Measurements from ENCODE around the gene AFF3.

DNA sequence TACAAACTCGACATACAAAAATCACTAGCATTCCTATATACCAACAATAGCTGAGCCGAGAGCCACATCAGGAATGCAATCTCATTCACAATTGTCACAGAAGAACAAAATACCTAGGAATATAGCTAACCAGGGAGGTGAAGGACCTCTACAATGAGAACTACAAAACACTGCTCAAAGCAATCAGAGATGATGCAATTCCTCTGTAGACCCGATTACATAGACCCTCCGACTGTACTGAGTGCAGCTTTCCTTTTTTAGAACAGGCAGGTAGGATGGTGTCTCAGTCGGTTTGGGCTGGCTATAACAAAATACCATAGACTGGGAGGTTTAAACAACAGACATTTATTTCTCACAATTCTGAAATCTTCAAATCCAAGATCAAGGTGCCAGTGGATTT is 513.1 kb downstream of the AFF3 start:
- TF ChIP-seq POLR2A (IDR thresholded peaks at IDR 0.05), result no peak
- TF ChIP-seq, protein P1, sequence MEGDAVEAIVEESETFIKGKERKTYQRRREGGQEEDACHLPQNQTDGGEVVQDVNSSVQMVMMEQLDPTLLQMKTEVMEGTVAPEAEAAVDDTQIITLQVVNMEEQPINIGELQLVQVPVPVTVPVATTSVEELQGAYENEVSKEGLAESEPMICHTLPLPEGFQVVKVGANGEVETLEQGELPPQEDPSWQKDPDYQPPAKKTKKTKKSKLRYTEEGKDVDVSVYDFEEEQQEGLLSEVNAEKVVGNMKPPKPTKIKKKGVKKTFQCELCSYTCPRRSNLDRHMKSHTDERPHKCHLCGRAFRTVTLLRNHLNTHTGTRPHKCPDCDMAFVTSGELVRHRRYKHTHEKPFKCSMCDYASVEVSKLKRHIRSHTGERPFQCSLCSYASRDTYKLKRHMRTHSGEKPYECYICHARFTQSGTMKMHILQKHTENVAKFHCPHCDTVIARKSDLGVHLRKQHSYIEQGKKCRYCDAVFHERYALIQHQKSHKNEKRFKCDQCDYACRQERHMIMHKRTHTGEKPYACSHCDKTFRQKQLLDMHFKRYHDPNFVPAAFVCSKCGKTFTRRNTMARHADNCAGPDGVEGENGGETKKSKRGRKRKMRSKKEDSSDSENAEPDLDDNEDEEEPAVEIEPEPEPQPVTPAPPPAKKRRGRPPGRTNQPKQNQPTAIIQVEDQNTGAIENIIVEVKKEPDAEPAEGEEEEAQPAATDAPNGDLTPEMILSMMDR (IDR thresholded peaks at IDR 0.05), result no peak
